ENCODE results near the gene THY1.
A peak's percentile ranks its signal among the peaks of the same experiment; 100 is the strongest.

The THY1 gene

GRCh38 chr11:119381181-119381988 lies 41.6 kb downstream of the THY1 start, which contains the start of gene USP2:
Gene USP2 (minus strand): TSS chr11:119381690. CDS start chr11:119373480, 8,210 bp downstream.
- DNase-seq = peak; percentile 97

GRCh38 chr11:119380827-119381180 lies 42.2 kb downstream of the THY1 start:
- no peak for DNase-seq

GRCh38 chr11:119380160-119380826 lies 42.7 kb downstream of the THY1 start:
- DNase-seq = no peak

GRCh38 chr11:119378851-119379465 lies 44.0 kb downstream of the THY1 start:
- DNase-seq = no peak

- no peak for DNase-seq
Observed at GRCh38 chr11:119377961-119378667, 44.9 kb downstream of the THY1 start.

GRCh38 chr11:119377112-119377901 lies 45.7 kb downstream of the THY1 start:
- no peak for DNase-seq

- DNase-seq = peak; percentile 81
Observed at GRCh38 chr11:119376197-119376847, 46.6 kb downstream of the THY1 start.

GRCh38 chr11:119375337-119376196 lies 47.4 kb downstream of the THY1 start:
- peak; percentile 71 for DNase-seq

GRCh38 chr11:119374632-119375336 lies 48.2 kb downstream of the THY1 start:
- DNase-seq = peak; percentile 52

- DNase-seq = peak; percentile 87
Observed at GRCh38 chr11:119373921-119374631, 48.9 kb downstream of the THY1 start.

GRCh38 chr11:119373059-119373920 lies 49.7 kb downstream of the THY1 start:
- no peak for DNase-seq

GRCh38 chr11:119372260-119373058 lies 50.5 kb downstream of the THY1 start:
- DNase-seq = no peak

- DNase-seq = no peak
Observed at GRCh38 chr11:119371778-119372182, 51.2 kb downstream of the THY1 start.

GRCh38 chr11:119371067-119371601 lies 51.8 kb downstream of the THY1 start:
- no peak for DNase-seq

GRCh38 chr11:119370486-119371046 lies 52.4 kb downstream of the THY1 start:
- DNase-seq = peak; percentile 52

GRCh38 chr11:119369132-119369925 lies 53.6 kb downstream of the THY1 start:
- DNase-seq = no peak

Data from left hindlimb (tissue), 1 donor.